HG02798 (cell line): Measurements from ENCODE around the gene SCN7A.
A peak's percentile ranks its signal among the peaks of the same experiment; 100 is the strongest.
"Not testable (repeated sequence)": the region's sequence is repeated elsewhere in the genome, so short reads cannot be mapped to it uniquely, and the experiment has no call there.

ENCODE experiments used
- ATAC-seq: cut with Tn5 transposase; IDR thresholded peaks from one replicate; pipeline ENCODE4 v1.9.1; 2021; ENCODE audit warnings: mild to moderate bottlenecking; ENCODE audit not compliant: unreplicated experiment, poor library complexity

Gene SCN7A

DNA sequence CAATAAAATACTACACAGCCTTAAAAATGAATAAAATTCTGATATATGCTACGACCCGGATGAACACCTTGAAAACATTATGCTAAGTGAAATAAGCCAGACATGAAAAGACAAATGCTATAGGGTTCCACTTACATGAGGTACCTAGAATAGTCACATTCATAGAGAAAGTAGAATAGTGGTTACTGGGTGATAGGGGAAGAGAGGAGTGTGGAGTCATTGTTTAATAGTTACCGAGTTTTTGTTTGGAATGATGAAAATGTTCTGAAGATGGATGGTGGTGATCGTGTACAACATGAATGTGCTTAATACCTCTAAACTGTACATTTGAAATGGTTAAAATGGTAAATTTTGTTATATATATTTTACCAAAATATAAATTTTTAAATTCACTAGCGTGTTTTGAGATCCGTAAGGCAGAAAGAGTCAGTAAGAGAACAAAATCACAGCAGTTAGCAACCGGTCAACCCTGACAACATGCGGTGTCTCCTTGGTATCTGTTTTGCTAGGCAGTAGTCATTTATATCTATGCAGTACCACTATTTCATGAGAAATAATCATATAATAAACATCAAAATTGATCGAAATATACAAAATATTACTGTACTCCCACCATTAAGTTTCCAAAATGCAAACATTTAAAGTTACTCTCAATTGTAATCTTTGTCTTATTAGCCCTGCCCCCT lies 129.4 kb downstream of the SCN7A start:
- no peak for ATAC-seq

DNA sequence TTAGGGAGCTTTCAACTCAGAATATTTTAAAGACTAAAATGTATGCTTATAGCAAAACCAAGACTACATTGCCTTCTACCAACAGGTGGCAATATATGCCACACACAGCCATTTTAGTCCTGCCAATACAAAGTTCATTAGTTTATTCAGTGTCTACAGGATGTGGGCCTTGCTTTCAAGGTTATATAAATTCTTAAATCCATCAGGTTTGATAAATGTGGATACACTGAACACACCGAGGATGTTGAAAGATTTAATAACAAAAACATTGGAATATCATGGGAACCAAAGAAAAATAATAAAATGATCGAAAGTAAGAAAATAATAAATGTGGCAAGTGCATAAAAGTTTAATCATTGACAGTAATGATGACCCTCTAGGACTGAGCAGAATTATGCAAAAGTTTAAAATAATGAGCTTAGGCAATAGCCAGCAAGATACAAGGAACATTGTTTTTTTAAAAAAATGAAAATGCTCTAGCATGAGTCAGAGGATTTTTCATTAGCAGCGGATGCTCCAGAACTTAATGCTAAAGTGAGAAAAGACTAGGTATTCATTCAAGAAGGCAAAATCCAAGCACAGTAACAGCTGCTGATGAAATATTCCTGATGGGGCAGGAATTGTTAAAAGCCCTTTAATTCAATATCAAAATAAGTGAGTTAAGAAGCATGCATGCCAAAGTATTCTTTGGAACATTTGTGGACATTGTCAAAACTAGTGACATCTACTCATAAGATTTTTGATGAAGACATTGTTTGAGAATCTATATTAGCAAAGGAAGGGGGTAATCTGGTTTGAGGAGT lies 132.5 kb downstream of the SCN7A start:
- peak; percentile 57 for ATAC-seq

- ATAC-seq, result no peak
Observed at GRCh38 chr2:166360906-166361305, 133.1 kb downstream of the SCN7A start.

- no peak for ATAC-seq
Observed at GRCh38 chr2:166360426-166360825, 133.6 kb downstream of the SCN7A start.

GRCh38 chr2:166357950-166358321 lies 136.1 kb downstream of the SCN7A start:
- not testable (repeated sequence) for ATAC-seq

GRCh38 chr2:166357068-166357949 lies 136.7 kb downstream of the SCN7A start:
- no peak for ATAC-seq
